ENCODE results near the gene TELO2.

Gene TELO2

DNA sequence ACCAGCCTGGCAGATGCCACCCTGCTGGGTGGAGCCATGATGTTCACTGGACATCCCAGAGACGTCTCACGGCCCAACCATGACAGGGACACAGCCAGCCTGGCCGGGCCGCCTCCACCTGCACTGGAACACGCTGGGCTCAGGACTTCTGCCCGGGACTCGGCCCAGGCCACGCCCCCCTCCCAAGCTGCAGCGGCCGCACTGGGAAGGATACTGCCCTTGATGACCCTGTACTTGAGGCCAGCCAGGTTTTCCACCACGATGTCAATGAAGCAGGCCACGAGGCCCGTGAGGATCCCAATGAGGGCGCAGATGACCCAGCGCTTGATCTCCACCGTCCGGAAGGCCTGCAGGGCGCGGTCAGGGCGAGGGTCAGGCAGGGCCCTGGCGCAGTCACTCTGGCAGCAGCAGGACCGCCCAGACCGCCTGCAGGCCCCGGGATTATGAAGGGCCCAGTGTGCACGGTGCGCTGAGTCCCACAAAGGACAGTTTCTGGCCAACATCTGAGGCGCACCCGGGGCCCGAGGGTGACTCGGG lies 32.5 kb upstream of the TELO2 start:
- Histone ChIP-seq H4K20me1 (ENCODE audit: control insufficient read depth, insufficient read depth, low read depth, low read length) (no peaks in the 10 kb centered on the region), H3K27ac (ENCODE audit: low read depth, low read length) (no peak overlapping the region), H3K9me3 (ENCODE audit: control insufficient read depth, insufficient read depth, low read length) (no peaks in the 10 kb centered on the region), H3K4me3 (ENCODE audit: low read length) (no peak overlapping the region), H3K27me3 (ENCODE audit: control insufficient read depth, low read length) (no peaks in the 10 kb centered on the region), H3K4me2 (ENCODE audit: low read length) (no peak overlapping the region), H3K4me1 (ENCODE audit: control insufficient read depth, low read length) (peaks cover 24% of the 10 kb centered on the region), H3K36me3 (ENCODE audit: control insufficient read depth, low read length) (peaks cover 28% of the 10 kb centered on the region), H3K9me2 (replicated peaks; ENCODE audit: control insufficient read depth, low read length) (no peaks in the 10 kb centered on the region), H3K79me2 (ENCODE audit: control insufficient read depth, low read length) (peaks cover 4% of the 10 kb centered on the region), H3F3A (ENCODE audit: control insufficient read depth, insufficient read depth) (no peaks in the 10 kb centered on the region)
- no peak for TF ChIP-seq EZH2phosphoT487 (IDR thresholded peaks at IDR 0.05; ENCODE audit: borderline replicate concordance, low read length)
- TF ChIP-seq, protein P1, sequence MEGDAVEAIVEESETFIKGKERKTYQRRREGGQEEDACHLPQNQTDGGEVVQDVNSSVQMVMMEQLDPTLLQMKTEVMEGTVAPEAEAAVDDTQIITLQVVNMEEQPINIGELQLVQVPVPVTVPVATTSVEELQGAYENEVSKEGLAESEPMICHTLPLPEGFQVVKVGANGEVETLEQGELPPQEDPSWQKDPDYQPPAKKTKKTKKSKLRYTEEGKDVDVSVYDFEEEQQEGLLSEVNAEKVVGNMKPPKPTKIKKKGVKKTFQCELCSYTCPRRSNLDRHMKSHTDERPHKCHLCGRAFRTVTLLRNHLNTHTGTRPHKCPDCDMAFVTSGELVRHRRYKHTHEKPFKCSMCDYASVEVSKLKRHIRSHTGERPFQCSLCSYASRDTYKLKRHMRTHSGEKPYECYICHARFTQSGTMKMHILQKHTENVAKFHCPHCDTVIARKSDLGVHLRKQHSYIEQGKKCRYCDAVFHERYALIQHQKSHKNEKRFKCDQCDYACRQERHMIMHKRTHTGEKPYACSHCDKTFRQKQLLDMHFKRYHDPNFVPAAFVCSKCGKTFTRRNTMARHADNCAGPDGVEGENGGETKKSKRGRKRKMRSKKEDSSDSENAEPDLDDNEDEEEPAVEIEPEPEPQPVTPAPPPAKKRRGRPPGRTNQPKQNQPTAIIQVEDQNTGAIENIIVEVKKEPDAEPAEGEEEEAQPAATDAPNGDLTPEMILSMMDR (IDR thresholded peaks at IDR 0.05; ENCODE audit: low read depth, low read length, poor library complexity, severe bottlenecking) = no peak

GRCh38 chr16:1461146-1461545 lies 32.0 kb upstream of the TELO2 start:
- TF ChIP-seq, protein P1 (IDR thresholded peaks at IDR 0.05; ENCODE audit: low read depth, low read length, poor library complexity, severe bottlenecking) = no peak
- H3K9me2 ChIP-seq (replicated peaks; ENCODE audit: control insufficient read depth, low read length) = no peaks in the 10 kb centered on the region
- peaks cover 28% of the 10 kb centered on the region for H3K36me3 ChIP-seq (ENCODE audit: control insufficient read depth, low read length)
- no peak overlapping the region for H3K27ac ChIP-seq (ENCODE audit: low read depth, low read length)
- no peaks in the 10 kb centered on the region for H3K9me3 ChIP-seq (ENCODE audit: control insufficient read depth, insufficient read depth, low read length)
- no peaks in the 10 kb centered on the region for H3F3A ChIP-seq (ENCODE audit: control insufficient read depth, insufficient read depth)
- H3K4me2 ChIP-seq (ENCODE audit: low read length) = no peak overlapping the region
- H3K4me3 ChIP-seq (ENCODE audit: low read length) = no peak overlapping the region
- H3K4me1 ChIP-seq (ENCODE audit: control insufficient read depth, low read length) = peaks cover 24% of the 10 kb centered on the region
- no peaks in the 10 kb centered on the region for H4K20me1 ChIP-seq (ENCODE audit: control insufficient read depth, insufficient read depth, low read depth, low read length)
- no peaks in the 10 kb centered on the region for H3K27me3 ChIP-seq (ENCODE audit: control insufficient read depth, low read length)
- peaks cover 9% of the 10 kb centered on the region for H3K79me2 ChIP-seq (ENCODE audit: control insufficient read depth, low read length)

GRCh38 chr16:1464196-1464893 lies 28.8 kb upstream of the TELO2 start:
- peaks cover 16% of the 10 kb centered on the region for H3K36me3 ChIP-seq (ENCODE audit: control insufficient read depth, low read length)
- peaks cover 16% of the 10 kb centered on the region for H3K4me1 ChIP-seq (ENCODE audit: control insufficient read depth, low read length)
- no peaks in the 10 kb centered on the region for H3K27me3 ChIP-seq (ENCODE audit: control insufficient read depth, low read length)
- no peak overlapping the region for H3K4me2 ChIP-seq (ENCODE audit: low read length)
- no peak overlapping the region for H3K27ac ChIP-seq (ENCODE audit: low read depth, low read length)
- H3K9me3 ChIP-seq (ENCODE audit: control insufficient read depth, insufficient read depth, low read length) = no peaks in the 10 kb centered on the region
- H3K79me2 ChIP-seq (ENCODE audit: control insufficient read depth, low read length) = peaks cover 40% of the 10 kb centered on the region
- no peaks in the 10 kb centered on the region for H3F3A ChIP-seq (ENCODE audit: control insufficient read depth, insufficient read depth)
- no peak for TF ChIP-seq EZH2phosphoT487 (IDR thresholded peaks at IDR 0.05; ENCODE audit: borderline replicate concordance, low read length)
- TF ChIP-seq, protein P1 (IDR thresholded peaks at IDR 0.05; ENCODE audit: low read depth, low read length, poor library complexity, severe bottlenecking) = no peak
- H4K20me1 ChIP-seq (ENCODE audit: control insufficient read depth, insufficient read depth, low read depth, low read length) = no peaks in the 10 kb centered on the region
- no peak overlapping the region for H3K4me3 ChIP-seq (ENCODE audit: low read length)
- H3K9me2 ChIP-seq (replicated peaks; ENCODE audit: control insufficient read depth, low read length) = no peaks in the 10 kb centered on the region
